ENCODE data around the gene STRADA.

- no peak for TF ChIP-seq CTCF (IDR thresholded peaks at IDR 0.05)
- TF ChIP-seq POLR2A (IDR thresholded peaks at IDR 0.05): no peak
- TF ChIP-seq EP300 (IDR thresholded peaks at IDR 0.05): no peak
These were observed 25.2 kb upstream of the STRADA start for GRCh38 chr17:63766754-63767153.

Measured in suprapubic skin (tissue), 3 donors.